Measurements from ENCODE around the gene ITFG1.
"Not testable (repeated sequence)": the region's sequence is repeated elsewhere in the genome, so short reads cannot be mapped to it uniquely, and the experiment has no call there.

Gene ITFG1

GRCh38 chr16:47152501-47152900, 308.4 kb downstream of the ITFG1 start:
- H3K4me3 ChIP-seq (ENCODE audit: low read length in 2 of 2); H3K27ac ChIP-seq (ENCODE audit: low read length); H3K9ac ChIP-seq (ENCODE audit: low read length in 2 of 2); H3K4me1 ChIP-seq (ENCODE audit: control insufficient read depth, insufficient read depth, low read length); H3K9me3 ChIP-seq (ENCODE audit: control insufficient read depth in 2 of 2, low read length in 2 of 2); H3K27me3 ChIP-seq (ENCODE audit: control insufficient read depth in 1 of 2, insufficient read depth in 2 of 2, low read length in 2 of 2): not testable (repeated sequence)
- peaks cover 6 to 16% of the 10 kb centered on the region in 2 donors for H3K36me3 ChIP-seq (ENCODE audit: control insufficient read depth in 2 of 2, insufficient read depth in 2 of 2, low read length in 2 of 2)

GRCh38 chr16:47150067-47150466, 310.8 kb downstream of the ITFG1 start:
- no peak overlapping the region for H3K27ac ChIP-seq (ENCODE audit: low read length)
- no peak overlapping the region for H3K9ac ChIP-seq (ENCODE audit: low read length in 2 of 2)
- H3K4me3 ChIP-seq (ENCODE audit: low read length in 2 of 2): no peak overlapping the region
- H3K36me3 ChIP-seq (ENCODE audit: control insufficient read depth in 2 of 2, insufficient read depth in 2 of 2, low read length in 2 of 2): peaks cover 0 to 5% of the 10 kb centered on the region in 2 donors
- no peaks in the 10 kb centered on the region for H3K4me1 ChIP-seq (ENCODE audit: control insufficient read depth, insufficient read depth, low read length)
- H3K27me3 ChIP-seq (ENCODE audit: control insufficient read depth in 1 of 2, insufficient read depth in 2 of 2, low read length in 2 of 2): peaks cover 0 to under 1% of the 10 kb centered on the region in 2 donors
- H3K9me3 ChIP-seq (ENCODE audit: control insufficient read depth in 2 of 2, low read length in 2 of 2): no peaks in the 10 kb centered on the region

GRCh38 chr16:47144559-47144877, 316.3 kb downstream of the ITFG1 start:
- Histone ChIP-seq H3K36me3 (ENCODE audit: control insufficient read depth in 2 of 2, insufficient read depth in 2 of 2, low read length in 2 of 2) (no peaks in the 10 kb centered on the region), H3K4me3 (ENCODE audit: low read length in 2 of 2) (peak overlapping the region; percentile 29 to 56), H3K27me3 (ENCODE audit: control insufficient read depth in 1 of 2, insufficient read depth in 2 of 2, low read length in 2 of 2) (peaks cover 13 to 41% of the 10 kb centered on the region in 2 donors), H3K4me1 (ENCODE audit: control insufficient read depth, insufficient read depth, low read length) (peaks cover 19% of the 10 kb centered on the region), H3K27ac (ENCODE audit: low read length) (no peak overlapping the region), H3K9ac (ENCODE audit: low read length in 2 of 2) (no peak overlapping the region), H3K9me3 (ENCODE audit: control insufficient read depth in 2 of 2, low read length in 2 of 2) (no peaks in the 10 kb centered on the region)

GRCh38 chr16:47143677-47144558, 316.9 kb downstream of the ITFG1 start, which contains the start of gene NETO2:
NETO2 (minus strand) TSS chr16:47143945; CDS start chr16:47143612, 333 bp downstream.
- H3K4me3 ChIP-seq (ENCODE audit: low read length in 2 of 2): peak within 1 kb of the TSS; percentile 29 to 61
- H3K27ac ChIP-seq (ENCODE audit: low read length): no peak within 1 kb of the TSS
- no peaks in the 10 kb centered on the region for H3K36me3 ChIP-seq (ENCODE audit: control insufficient read depth in 2 of 2, insufficient read depth in 2 of 2, low read length in 2 of 2)
- H3K27me3 ChIP-seq (ENCODE audit: control insufficient read depth in 1 of 2, insufficient read depth in 2 of 2, low read length in 2 of 2): peaks cover 13 to 41% of the 10 kb centered on the region in 2 donors
- no peak within 1 kb of the TSS for H3K9ac ChIP-seq (ENCODE audit: low read length in 2 of 2)
- no peaks in the 10 kb centered on the region for H3K9me3 ChIP-seq (ENCODE audit: control insufficient read depth in 2 of 2, low read length in 2 of 2)
- peaks cover 19% of the 10 kb centered on the region for H3K4me1 ChIP-seq (ENCODE audit: control insufficient read depth, insufficient read depth, low read length)

- Histone ChIP-seq H3K9me3 (ENCODE audit: control insufficient read depth in 2 of 2, low read length in 2 of 2) (no peaks in the 10 kb centered on the region), H3K36me3 (ENCODE audit: control insufficient read depth in 2 of 2, insufficient read depth in 2 of 2, low read length in 2 of 2) (no peaks in the 10 kb centered on the region), H3K4me1 (ENCODE audit: control insufficient read depth, insufficient read depth, low read length) (peaks cover 19% of the 10 kb centered on the region), H3K27me3 (ENCODE audit: control insufficient read depth in 1 of 2, insufficient read depth in 2 of 2, low read length in 2 of 2) (peaks cover 13 to 41% of the 10 kb centered on the region in 2 donors), H3K9ac (ENCODE audit: low read length in 2 of 2) (no peak overlapping the region), H3K4me3 (ENCODE audit: low read length in 2 of 2) (peak overlapping the region; percentile 14 to 61), H3K27ac (ENCODE audit: low read length) (no peak overlapping the region)
These were observed 317.8 kb downstream of the ITFG1 start for GRCh38 chr16:47142821-47143676.

GRCh38 chr16:47142486-47142820, 318.4 kb downstream of the ITFG1 start:
- H3K9ac ChIP-seq (ENCODE audit: low read length in 2 of 2): no peak overlapping the region
- peak overlapping the region; percentile 14 to 61 for H3K4me3 ChIP-seq (ENCODE audit: low read length in 2 of 2)
- H3K27ac ChIP-seq (ENCODE audit: low read length): no peak overlapping the region
- peaks cover 19% of the 10 kb centered on the region for H3K4me1 ChIP-seq (ENCODE audit: control insufficient read depth, insufficient read depth, low read length)
- no peaks in the 10 kb centered on the region for H3K36me3 ChIP-seq (ENCODE audit: control insufficient read depth in 2 of 2, insufficient read depth in 2 of 2, low read length in 2 of 2)
- H3K27me3 ChIP-seq (ENCODE audit: control insufficient read depth in 1 of 2, insufficient read depth in 2 of 2, low read length in 2 of 2): peaks cover 13 to 41% of the 10 kb centered on the region in 2 donors
- no peaks in the 10 kb centered on the region for H3K9me3 ChIP-seq (ENCODE audit: control insufficient read depth in 2 of 2, low read length in 2 of 2)

GRCh38 chr16:47141773-47142485, 318.9 kb downstream of the ITFG1 start:
- Histone ChIP-seq H3K36me3 (ENCODE audit: control insufficient read depth in 2 of 2, insufficient read depth in 2 of 2, low read length in 2 of 2) (no peaks in the 10 kb centered on the region), H3K4me3 (ENCODE audit: low read length in 2 of 2) (peak overlapping the region; percentile 14 to 61), H3K4me1 (ENCODE audit: control insufficient read depth, insufficient read depth, low read length) (peaks cover 19% of the 10 kb centered on the region), H3K9me3 (ENCODE audit: control insufficient read depth in 2 of 2, low read length in 2 of 2) (no peaks in the 10 kb centered on the region), H3K9ac (ENCODE audit: low read length in 2 of 2) (no peak overlapping the region), H3K27me3 (ENCODE audit: control insufficient read depth in 1 of 2, insufficient read depth in 2 of 2, low read length in 2 of 2) (peaks cover 13 to 41% of the 10 kb centered on the region in 2 donors), H3K27ac (ENCODE audit: low read length) (no peak overlapping the region)

- H3K4me1 ChIP-seq (ENCODE audit: control insufficient read depth, insufficient read depth, low read length): peaks cover 19% of the 10 kb centered on the region
- H3K9ac ChIP-seq (ENCODE audit: low read length in 2 of 2): no peak overlapping the region
- H3K9me3 ChIP-seq (ENCODE audit: control insufficient read depth in 2 of 2, low read length in 2 of 2): no peaks in the 10 kb centered on the region
These were observed 320.2 kb downstream of the ITFG1 start for GRCh38 chr16:47140686-47141085.

GRCh38 chr16:47139561-47140185, 321.2 kb downstream of the ITFG1 start:
- H3K27ac ChIP-seq (ENCODE audit: low read length): no peak overlapping the region
- no peak overlapping the region for H3K9ac ChIP-seq (ENCODE audit: low read length in 2 of 2)
- no peak overlapping the region for H3K4me3 ChIP-seq (ENCODE audit: low read length in 2 of 2)
- no peaks in the 10 kb centered on the region for H3K36me3 ChIP-seq (ENCODE audit: control insufficient read depth in 2 of 2, insufficient read depth in 2 of 2, low read length in 2 of 2)
- H3K4me1 ChIP-seq (ENCODE audit: control insufficient read depth, insufficient read depth, low read length): peaks cover 19% of the 10 kb centered on the region
- H3K9me3 ChIP-seq (ENCODE audit: control insufficient read depth in 2 of 2, low read length in 2 of 2): no peaks in the 10 kb centered on the region
- peaks cover 11 to 36% of the 10 kb centered on the region in 2 donors for H3K27me3 ChIP-seq (ENCODE audit: control insufficient read depth in 1 of 2, insufficient read depth in 2 of 2, low read length in 2 of 2)

More at GRCh38 chr16:47140686-47141085, 320.2 kb downstream of the ITFG1 start:
- no peaks in the 10 kb centered on the region for H3K36me3 ChIP-seq (ENCODE audit: control insufficient read depth in 2 of 2, insufficient read depth in 2 of 2, low read length in 2 of 2)
- H3K27ac ChIP-seq (ENCODE audit: low read length): no peak overlapping the region
- H3K4me3 ChIP-seq (ENCODE audit: low read length in 2 of 2): no peak overlapping the region
- H3K27me3 ChIP-seq (ENCODE audit: control insufficient read depth in 1 of 2, insufficient read depth in 2 of 2, low read length in 2 of 2): peaks cover 13 to 41% of the 10 kb centered on the region in 2 donors

GRCh38 chr16:47137925-47138324, 322.9 kb downstream of the ITFG1 start:
- H3K27me3 ChIP-seq (ENCODE audit: control insufficient read depth in 1 of 2, insufficient read depth in 2 of 2, low read length in 2 of 2): peaks cover 6 to 23% of the 10 kb centered on the region in 2 donors
- not testable (repeated sequence) for H3K36me3 ChIP-seq (ENCODE audit: control insufficient read depth in 2 of 2, insufficient read depth in 2 of 2, low read length in 2 of 2); H3K27ac ChIP-seq (ENCODE audit: low read length); H3K9ac ChIP-seq (ENCODE audit: low read length in 2 of 2); H3K4me1 ChIP-seq (ENCODE audit: control insufficient read depth, insufficient read depth, low read length); H3K9me3 ChIP-seq (ENCODE audit: control insufficient read depth in 2 of 2, low read length in 2 of 2); H3K4me3 ChIP-seq (ENCODE audit: low read length in 2 of 2)

Measured in stomach smooth muscle (tissue), 2 donors.